IMR-90 (cell line): ENCODE results near the gene LIN37. TPM values are rescaled to one million over a fixed set of nuclear protein-coding genes. Genes with fewer than 3 reads are reported as not detected.
A peak's percentile ranks its signal among the peaks of the same experiment; 100 is the strongest.

Experiments
- ATAC-seq: fragments of 200-7000 bp; cut with Tn5 transposase; 2 replicates; pipeline ENCODE4 v1.9.1; 2020; ENCODE audit warnings: low read depth, mild to moderate bottlenecking, moderate library complexity
- BruUV-seq: library from RNA; stranded (reverse); fragments of 400-500 nt; replicated peaks from 2 replicates; lab custom pipeline; 2021; lab: Mats Ljungman, UMichigan
- CTCF ChIA-PET: fragments of 300-600 bp; formaldehyde crosslinking; extraction: SDS; loops from one replicate; lab custom pipeline; 2021; ENCODE audit warnings: antibody characterized with exemption; lab: Yijun Ruan, JAX
- POLR2A ChIA-PET: fragments of 300-600 bp; sonication (Branson Sonifier 250); formaldehyde crosslinking; loops from one replicate; lab custom pipeline; 2022; ENCODE audit warnings: antibody characterized with exemption; ENCODE audit not compliant: unreplicated experiment; lab: Charles Lee
- DNase-seq: peaks from one replicate; pipeline ENCODE4 v3.0.0; 2013
- H2AFZ ChIP-seq: replicated peaks from 2 replicates; pipeline ENCODE3; 2013; ENCODE audit warnings: low read length, mild to moderate bottlenecking; ENCODE audit not compliant: poor library complexity
- H2AK5ac ChIP-seq: 2 replicates; pipeline ENCODE4 v1.6.1; 2013; ENCODE audit warnings: low read depth, low read length, inconsistent platforms
- H2AK9ac ChIP-seq: replicated peaks from 2 replicates; pipeline ENCODE3; 2013; ENCODE audit warnings: mild to moderate bottlenecking, low read depth, low read length, moderate library complexity; ENCODE audit not compliant: poor library complexity
- H2BK120ac ChIP-seq: 2 replicates; pipeline ENCODE4 v1.6.1; 2013; ENCODE audit warnings: low read depth, low read length, inconsistent platforms
- H2BK15ac ChIP-seq: 3 replicates; pipeline ENCODE4 v1.6.1; 2013; ENCODE audit warnings: low read depth, low read length, inconsistent platforms
- H2BK20ac ChIP-seq: 2 replicates; pipeline ENCODE4 v1.6.1; 2013; ENCODE audit warnings: low read depth, mild to moderate bottlenecking, inconsistent platforms, low read length, moderate library complexity
- H2BK5ac ChIP-seq: 2 replicates; pipeline ENCODE4 v1.6.1; 2013; ENCODE audit warnings: mild to moderate bottlenecking, low read depth, low read length, inconsistent platforms; ENCODE audit not compliant: poor library complexity, severe bottlenecking
- H3K14ac ChIP-seq: replicated peaks from 2 replicates; pipeline ENCODE4 v1.6.1; 2013; ENCODE audit warnings: low read depth, low read length, inconsistent platforms
- H3K18ac ChIP-seq: 2 replicates; pipeline ENCODE4 v1.6.1; 2013; ENCODE audit warnings: low read depth, low read length, control low read depth
- H3K23ac ChIP-seq: 2 replicates; pipeline ENCODE4 v1.6.1; 2013; ENCODE audit warnings: low read depth, low read length, inconsistent platforms
- H3K27ac ChIP-seq: 2 replicates; pipeline ENCODE4 v1.5.1; 2013; ENCODE audit warnings: mild to moderate bottlenecking, control low read depth, low read length; ENCODE audit not compliant: insufficient read depth
- H3K27me3 ChIP-seq: 2 replicates; pipeline ENCODE4 v1.6.1; 2013; ENCODE audit warnings: low read length; ENCODE audit not compliant: control insufficient read depth, insufficient read depth
- H3K36me3 ChIP-seq: 2 replicates; pipeline ENCODE4 v1.6.1; 2013; ENCODE audit warnings: low read length, mixed read lengths; ENCODE audit not compliant: control insufficient read depth, insufficient read depth
- H3K4ac ChIP-seq: 2 replicates; pipeline ENCODE4 v1.6.1; 2013; ENCODE audit warnings: low read depth, low read length, inconsistent platforms
- H3K4me1 ChIP-seq: 2 replicates; pipeline ENCODE4 v1.6.1; 2013; ENCODE audit warnings: low read length, mixed read lengths; ENCODE audit not compliant: control insufficient read depth, insufficient read depth
- H3K4me2 ChIP-seq: 2 replicates; pipeline ENCODE4 v1.6.1; 2013; ENCODE audit warnings: low read depth, mild to moderate bottlenecking, control low read depth, low read length, moderate library complexity
- H3K4me3 ChIP-seq: 2 replicates; pipeline ENCODE4 v1.5.1; 2013; ENCODE audit warnings: low read depth, mild to moderate bottlenecking, control low read depth, low read length, moderate library complexity; ENCODE audit not compliant: insufficient read depth
- H3K56ac ChIP-seq: 2 replicates; pipeline ENCODE4 v1.6.1; 2013; ENCODE audit warnings: low read length, inconsistent platforms; ENCODE audit not compliant: insufficient read depth; ENCODE audit errors: extremely low read depth
- H3K79me1 ChIP-seq, 2 experiments: 2 replicates each; pipeline ENCODE4 v1.6.1; 2013; ENCODE audit warnings: low read length in 2 of 2, inconsistent platforms in 1 of 2, low read depth in 1 of 2
- H3K9ac ChIP-seq: 2 replicates; pipeline ENCODE4 v1.6.1; 2013; ENCODE audit warnings: low read depth, low read length, control low read depth
- H3K9me1 ChIP-seq: 2 replicates; pipeline ENCODE4 v1.6.1; 2013; ENCODE audit warnings: low read length, inconsistent platforms; ENCODE audit not compliant: insufficient read depth
- H3K9me3 ChIP-seq: 2 replicates; pipeline ENCODE4 v1.6.1; 2013; ENCODE audit warnings: low read length; ENCODE audit not compliant: control insufficient read depth, insufficient read depth
- H4K20me1 ChIP-seq: 2 replicates; pipeline ENCODE4 v1.6.1; 2013; ENCODE audit warnings: low read length, inconsistent platforms; ENCODE audit not compliant: insufficient read depth
- H4K5ac ChIP-seq: 2 replicates; pipeline ENCODE4 v1.6.1; 2013; ENCODE audit warnings: mild to moderate bottlenecking, low read depth, low read length, control low read depth
- H4K8ac ChIP-seq, 2 experiments: 2 replicates each; pipeline ENCODE4 v1.6.1; 2013; ENCODE audit warnings: low read depth in 2 of 2, low read length in 2 of 2, control low read depth in 1 of 2, inconsistent platforms in 1 of 2
- H4K91ac ChIP-seq: 2 replicates; pipeline ENCODE4 v1.6.1; 2013; ENCODE audit warnings: low read depth, low read length, inconsistent platforms; ENCODE audit not compliant: insufficient read depth
- BHLHE40 ChIP-seq: fragments of 150-350 bp; IDR thresholded peaks from 2 replicates; pipeline ENCODE4 v1.6.1; 2016; ENCODE audit warnings: mild to moderate bottlenecking, low read depth, low read length
- CEBPB ChIP-seq: IDR thresholded peaks from 2 replicates; pipeline ENCODE4 v1.6.1; 2012; ENCODE audit warnings: low read depth, low read length, improper control_type of control experiment
- CHD1 ChIP-seq: IDR thresholded peaks from 2 replicates; pipeline ENCODE4 v1.6.1; 2012; ENCODE audit warnings: low read depth, low read length, improper control_type of control experiment
- CTCF ChIP-seq: conservative IDR thresholded peaks from 2 replicates; pipeline ENCODE4 v1.5.1; 2012; ENCODE audit warnings: mild to moderate bottlenecking, low read depth, low read length, improper control_type of control experiment
- MAFK ChIP-seq: IDR thresholded peaks from 2 replicates; pipeline ENCODE4 v1.6.1; 2012; ENCODE audit warnings: low read depth, low read length, improper control_type of control experiment
- MXI1 ChIP-seq: IDR thresholded peaks from 2 replicates; pipeline ENCODE4 v1.6.1; 2012; ENCODE audit warnings: low read depth, mild to moderate bottlenecking, low read length, moderate library complexity, borderline replicate concordance
- NFE2L2 ChIP-seq: fragments of 150-350 bp; IDR thresholded peaks from 2 replicates; pipeline ENCODE4 v1.6.1; 2016; ENCODE audit warnings: low read depth, mild to moderate bottlenecking, low read length
- POLR2A ChIP-seq: IDR thresholded peaks from 2 replicates; pipeline ENCODE4 v1.6.1; 2012; ENCODE audit warnings: mild to moderate bottlenecking, low read depth, low read length
- RAD21 ChIP-seq: IDR thresholded peaks from 2 replicates; pipeline ENCODE4 v1.6.1; 2012; ENCODE audit warnings: low read length, improper control_type of control experiment
- RCOR1 ChIP-seq: IDR thresholded peaks from 2 replicates; pipeline ENCODE4 v1.6.1; 2012; ENCODE audit warnings: mild to moderate bottlenecking, low read length, improper control_type of control experiment; ENCODE audit not compliant: insufficient replicate concordance
- RFX5 ChIP-seq: IDR thresholded peaks from 2 replicates; pipeline ENCODE4 v1.8.0; 2012; ENCODE audit warnings: low read depth, mild to moderate bottlenecking, low read length, moderate library complexity
- SMC3 ChIP-seq: fragments of 150-350 bp; IDR thresholded peaks from 2 replicates; pipeline ENCODE4 v1.6.1; 2016; ENCODE audit warnings: low read depth, mild to moderate bottlenecking, antibody characterized with exemption, low read length, moderate library complexity
- WGBS, 2 experiments: methylation state at CpG; one replicate each; pipeline versions ENCODE4 v1.1.5 to v1.1.7; 2013; ENCODE audit warnings: missing lambda C conversion rate in 2 of 2; ENCODE audit not compliant: insufficient read length in 1 of 2; ENCODE audit errors: extremely low coverage in 2 of 2; 5-methylcytosine and 5-hydroxymethylcytosine counted together
- dilution Hi-C: fragments of 300-500 bp; cut with HindIII; formaldehyde crosslinking; loops from one replicate; pipeline ENCODE4 v1.14.3; 2018; ENCODE audit warnings: low sequenced_read_pairs; ENCODE audit not compliant: unreplicated experiment
- in situ Hi-C: fragments of 300-500 bp; cut with MboI; formaldehyde crosslinking; loops from 3 replicates; pipeline ENCODE4 v1.14.3; 2019; ENCODE audit warnings: low sequenced_read_pairs, inconsistent platforms, mixed read lengths
- intact Hi-C: fragments of 100-400 bp; cut with micrococcal nuclease; formaldehyde crosslinking; loops from 2 replicates; pipeline ENCODE4 v1.10.0; 2022
- polyA plus RNA-seq, 3 experiments: library from polyadenylated mRNA; depleted of rRNA; stranded (reverse); fragments of >200 nt; gene quantifications; 2 replicates each; pipeline ENCODE4 v1.2.3, GENCODE V29; 2012; ENCODE audit warnings: low replicate concordance in 1 of 3
- total RNA-seq: library from RNA; depleted of rRNA; stranded (reverse); fragments of >200 nt; gene quantifications from 2 replicates; pipeline ENCODE4 v1.2.3, GENCODE V29; 2012

The LIN37 gene
- total and polyA plus RNA-seq, 2 of the 4 experiments (the other 2 are of a cell fraction): 12.7 to 23.1 TPM

- Histone ChIP-seq H3K9me1 (0 out of 2 replicates have a peak, but pooled peaks cover 13% of the 10 kb centered on the region), H2BK120ac (no peak overlapping the region), H3K79me1 (peaks cover 28 to 67% of the 10 kb centered on the region in 2 experiments; a peak in 3 of 4 replicates), H3K56ac (no peak overlapping the region), H3K9me3 (no peaks in the 10 kb centered on the region), H3K18ac (no peak overlapping the region), H4K91ac (no peak overlapping the region), H3K4me1 (peaks cover 13% of the 10 kb centered on the region), H2AK5ac (0 out of 2 replicates have a peak overlapping the region, but pooled peaks have one; percentile 92), H3K4ac (no peak overlapping the region; the same call in 1 of the 2 replicates), H4K8ac (peak overlapping the region in 1 of 2 experiments; percentile 80; a peak in 1 of 4 replicates), H2BK5ac (no peak overlapping the region), H3K4me3 (no peak overlapping the region), H3K27me3 (no peaks in the 10 kb centered on the region), H2BK20ac (no peak overlapping the region), H4K20me1 (peaks cover 6% of the 10 kb centered on the region; the same call in 1 of the 2 replicates), H3K27ac (no peak overlapping the region), H3K9ac (no peak overlapping the region), H3K23ac (no peak overlapping the region), H3K36me3 (peaks cover 29% of the 10 kb centered on the region; the same call in 1 of the 2 replicates), H2AK9ac (no peak overlapping the region), H3K4me2 (no peak overlapping the region), H2BK15ac (no peak overlapping the region), H3K14ac (no peak overlapping the region), H4K5ac (no peak overlapping the region), H2AFZ (no peak overlapping the region)
- in situ Hi-C loops (no loop called here), intact Hi-C loops (loop anchor here (5.0 kb wide), 1 partner anchor 178 kb away; no protein-coding TSS in a partner anchor), dilution Hi-C loops (no loop called here)
- no peak for DNase-seq
- 72% methylated on average over 3 of the region's 13 CpGs; no CpG with 5 or more reads in 1 of the 2 experiments for WGBS, 2 experiments
- BruUV-seq: TSS peak; percentile 96
- TF ChIP-seq RCOR1 (no peak), CEBPB (no peak), BHLHE40 (no peak), RAD21 (no peak), RFX5 (no peak), POLR2A (no peak; the same call in 1 of the 2 replicates), SMC3 (no peak), CTCF (no peak), MXI1 (no peak), MAFK (no peak), CHD1 (no peak), NFE2L2 (no peak)
- ChIA-PET POLR2A (interaction anchor here (0.6 kb wide), 1 partner anchor 17 kb away, joined by 3 read pairs; no protein-coding TSS in a partner anchor), CTCF (no interaction called here)
- no peak for ATAC-seq
These were observed 6.2 kb downstream of the LIN37 start for GRCh38 chr19:35754370-35755130.
